ENCODE data around the gene LY6G6C.
"Not testable (repeated sequence)": the region's sequence is repeated elsewhere in the genome, so short reads cannot be mapped to it uniquely, and the experiment has no call there.

Gene LY6G6C

DNA sequence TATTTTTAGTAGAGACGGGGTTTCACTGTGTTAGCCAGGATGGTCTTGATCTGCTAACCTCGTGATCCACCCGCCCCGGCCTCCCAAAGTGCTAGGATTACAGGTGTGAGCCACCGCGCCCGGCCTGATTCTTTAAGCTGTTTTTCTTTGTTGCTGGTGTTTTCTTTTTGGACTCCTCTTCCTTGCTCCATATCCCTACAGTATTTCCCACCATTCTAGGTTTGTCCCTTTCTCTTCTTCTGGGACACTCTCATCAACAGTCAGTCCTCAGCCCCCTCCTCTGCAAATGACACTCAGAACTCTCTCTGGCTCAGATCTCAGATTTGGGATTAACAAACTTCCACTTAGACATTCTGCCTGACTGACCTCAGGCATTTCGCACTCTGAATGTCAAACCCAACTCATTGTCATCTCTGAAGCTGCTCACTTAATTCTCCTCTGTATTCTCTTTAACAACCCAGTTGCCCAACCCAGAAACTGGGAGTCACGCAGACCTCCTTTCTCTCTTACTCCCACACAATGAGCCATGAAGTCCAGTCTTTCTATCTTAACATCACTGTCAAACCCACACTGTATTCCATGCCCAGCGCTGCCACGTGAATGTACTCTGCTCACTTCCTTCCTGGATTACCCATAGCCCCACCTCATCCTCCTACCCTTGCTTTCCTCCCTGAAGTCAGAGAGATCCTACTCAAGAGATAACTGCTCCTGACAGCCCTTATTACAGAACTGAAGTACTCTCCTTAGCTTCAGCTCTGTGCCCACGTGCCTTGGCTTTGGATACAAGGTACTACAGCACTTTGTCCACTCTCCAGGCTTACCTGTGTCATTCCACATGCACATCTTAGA lies 4.2 kb upstream of the LY6G6C start:
- no peak for DNase-seq

DNA sequence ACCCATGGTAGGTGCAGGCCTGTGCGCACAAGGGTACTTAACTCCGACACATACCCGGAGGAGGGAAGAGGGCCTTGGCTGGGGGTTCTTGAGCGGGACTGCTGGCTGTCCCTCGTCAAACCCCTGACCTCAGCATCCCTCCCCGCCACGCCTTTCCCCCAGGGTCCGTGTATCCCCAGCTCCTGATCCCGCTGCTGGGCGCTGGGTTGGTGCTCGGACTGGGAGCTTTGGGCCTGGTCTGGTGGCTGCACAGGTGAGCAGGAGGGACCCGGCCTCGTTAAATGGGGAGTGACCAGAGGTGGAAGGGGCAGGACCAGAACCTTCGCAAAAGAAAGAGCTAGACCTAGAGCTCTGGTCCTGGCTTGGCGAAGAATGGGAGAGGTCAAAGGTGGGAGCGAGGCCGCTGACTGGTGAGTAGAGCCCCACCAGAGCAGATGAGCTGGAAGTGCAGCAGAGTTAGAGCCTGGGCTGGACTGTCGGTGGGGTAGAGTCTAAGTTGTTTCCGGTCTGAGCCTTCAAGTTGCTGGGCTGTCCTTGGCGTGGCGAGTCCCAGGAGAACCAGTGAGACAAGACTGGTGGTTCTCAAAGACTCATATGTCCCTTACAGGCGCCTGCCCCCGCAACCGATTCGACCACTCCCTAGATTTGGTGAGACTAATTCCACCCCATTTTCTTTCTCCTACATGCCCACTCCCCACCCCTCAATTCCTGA lies 2.6 kb upstream of the LY6G6C start:
- no peak for DNase-seq

DNA sequence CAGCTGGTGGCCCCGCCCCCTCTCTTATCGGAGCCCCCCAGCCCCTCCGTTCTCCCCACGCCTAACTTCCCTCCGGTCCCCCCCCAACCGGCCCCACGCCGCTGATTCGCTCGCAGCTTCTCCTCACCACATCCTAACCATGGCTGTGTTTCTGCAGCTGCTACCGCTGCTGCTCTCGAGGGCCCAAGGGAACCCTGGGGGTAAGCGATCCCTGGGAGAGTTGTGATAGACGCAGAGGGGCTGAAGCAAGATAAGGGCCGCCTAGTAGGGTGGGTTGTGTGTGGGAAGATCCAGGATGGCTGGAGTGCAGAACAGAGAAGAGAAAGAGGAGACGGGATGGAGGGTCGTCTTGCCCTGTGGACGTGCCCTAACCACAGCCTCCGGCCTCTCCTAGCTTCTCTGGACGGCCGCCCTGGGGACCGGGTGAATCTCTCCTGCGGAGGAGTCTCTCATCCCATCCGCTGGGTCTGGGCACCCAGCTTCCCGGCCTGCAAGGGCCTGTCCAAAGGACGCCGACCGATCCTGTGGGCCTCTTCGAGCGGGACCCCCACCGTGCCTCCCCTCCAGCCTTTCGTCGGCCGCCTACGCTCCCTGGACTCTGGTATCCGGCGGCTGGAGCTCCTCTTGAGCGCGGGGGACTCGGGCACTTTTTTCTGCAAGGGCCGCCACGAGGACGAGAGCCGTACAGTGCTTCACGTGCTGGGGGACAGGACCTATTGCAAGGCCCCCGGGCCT lies 1.9 kb upstream of the LY6G6C start, which contains the start of gene MPIG6B:
Gene MPIG6B (plus strand): TSS at position 129 of the 735 bp plus-strand sequence. CDS start 11 bp downstream, at position 140.
- no peak for DNase-seq

- no peak for DNase-seq
These were observed 627 bp upstream of the LY6G6C start for GRCh38 chr6:31722173-31722572.

DNA sequence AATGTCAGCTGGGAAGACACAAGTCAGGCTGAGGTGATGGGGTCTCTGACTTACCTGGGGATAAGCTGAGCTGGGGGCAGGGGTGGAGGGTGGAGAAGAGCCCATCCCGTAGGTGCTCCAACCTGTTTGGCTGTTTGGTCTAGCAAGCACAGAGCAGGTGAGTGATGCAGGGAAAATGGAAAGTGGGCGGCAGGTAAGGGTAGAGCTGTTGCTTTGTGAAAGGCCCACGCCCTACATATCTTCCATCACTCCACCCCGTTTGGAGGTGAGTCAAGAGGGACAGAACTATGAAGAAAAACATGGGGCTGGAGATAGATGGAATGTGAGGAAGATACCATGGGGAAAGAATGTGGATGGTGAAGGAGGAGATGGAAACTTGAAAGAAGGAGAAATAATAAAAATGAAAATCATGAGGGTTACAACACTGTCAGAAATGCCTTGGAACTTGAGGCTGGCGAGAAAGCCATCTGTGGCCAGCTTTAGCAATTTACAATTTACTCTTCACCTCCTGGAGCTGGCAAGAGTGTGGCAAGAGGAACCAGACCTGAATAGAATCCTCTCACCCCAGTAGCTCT lies 1.3 kb downstream of the LY6G6C start:
- DNase-seq, result no peak

DNA sequence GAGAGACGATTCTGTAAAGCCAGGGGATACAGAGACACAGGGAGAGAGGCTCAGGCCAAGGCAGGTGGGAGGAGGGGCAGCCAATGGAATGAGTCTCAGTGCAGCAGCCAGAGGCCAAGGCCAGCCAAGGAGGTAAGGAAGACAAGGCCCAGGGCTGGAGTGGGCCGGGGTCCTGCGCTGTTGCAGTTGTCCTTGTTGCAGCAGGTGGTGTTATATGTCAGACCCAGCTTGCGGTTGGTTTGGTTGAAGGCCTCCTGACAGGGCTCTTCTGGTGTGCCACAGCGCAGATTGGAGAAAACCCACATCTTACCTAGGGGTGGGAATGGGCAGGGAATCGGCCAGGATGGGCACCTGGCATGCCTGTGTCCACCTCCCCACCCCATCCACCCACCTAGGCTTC lies 2.5 kb downstream of the LY6G6C start:
- no peak for DNase-seq

- DNase-seq, result no peak
These were observed 3.3 kb downstream of the LY6G6C start for GRCh38 chr6:31718265-31718664.

DNA sequence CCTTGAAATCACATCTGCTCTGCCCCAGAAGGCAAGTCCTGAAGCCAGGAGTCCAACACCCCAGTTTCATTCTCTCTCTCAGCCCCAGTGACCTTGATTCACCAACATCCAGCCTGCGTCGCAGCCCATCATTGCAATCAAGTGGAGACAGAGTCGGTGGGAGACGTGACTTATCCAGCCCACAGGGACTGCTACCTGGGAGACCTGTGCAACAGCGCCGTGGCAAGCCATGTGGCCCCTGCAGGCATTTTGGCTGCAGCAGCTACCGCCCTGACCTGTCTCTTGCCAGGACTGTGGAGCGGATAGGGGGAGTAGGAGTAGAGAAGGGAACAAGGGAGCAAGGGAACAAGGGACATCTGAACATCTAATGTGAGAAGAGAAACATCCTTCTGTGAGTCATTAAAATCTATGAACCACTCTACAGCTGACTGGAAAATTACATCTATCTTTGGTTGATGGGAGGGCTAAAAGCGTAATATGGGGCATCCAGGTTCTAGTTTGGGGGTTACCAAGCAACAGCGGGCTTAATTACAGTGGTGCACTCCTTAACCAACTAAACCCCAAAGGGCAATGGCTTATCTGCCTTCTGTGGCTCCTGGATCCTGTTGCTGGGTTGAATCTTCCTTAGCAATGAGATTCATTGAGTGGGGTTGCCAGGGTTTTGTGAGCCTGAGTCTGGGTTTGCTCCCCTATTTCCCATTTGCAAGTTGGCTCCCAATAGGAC lies 3.9 kb downstream of the LY6G6C start:
- no peak for DNase-seq

DNA sequence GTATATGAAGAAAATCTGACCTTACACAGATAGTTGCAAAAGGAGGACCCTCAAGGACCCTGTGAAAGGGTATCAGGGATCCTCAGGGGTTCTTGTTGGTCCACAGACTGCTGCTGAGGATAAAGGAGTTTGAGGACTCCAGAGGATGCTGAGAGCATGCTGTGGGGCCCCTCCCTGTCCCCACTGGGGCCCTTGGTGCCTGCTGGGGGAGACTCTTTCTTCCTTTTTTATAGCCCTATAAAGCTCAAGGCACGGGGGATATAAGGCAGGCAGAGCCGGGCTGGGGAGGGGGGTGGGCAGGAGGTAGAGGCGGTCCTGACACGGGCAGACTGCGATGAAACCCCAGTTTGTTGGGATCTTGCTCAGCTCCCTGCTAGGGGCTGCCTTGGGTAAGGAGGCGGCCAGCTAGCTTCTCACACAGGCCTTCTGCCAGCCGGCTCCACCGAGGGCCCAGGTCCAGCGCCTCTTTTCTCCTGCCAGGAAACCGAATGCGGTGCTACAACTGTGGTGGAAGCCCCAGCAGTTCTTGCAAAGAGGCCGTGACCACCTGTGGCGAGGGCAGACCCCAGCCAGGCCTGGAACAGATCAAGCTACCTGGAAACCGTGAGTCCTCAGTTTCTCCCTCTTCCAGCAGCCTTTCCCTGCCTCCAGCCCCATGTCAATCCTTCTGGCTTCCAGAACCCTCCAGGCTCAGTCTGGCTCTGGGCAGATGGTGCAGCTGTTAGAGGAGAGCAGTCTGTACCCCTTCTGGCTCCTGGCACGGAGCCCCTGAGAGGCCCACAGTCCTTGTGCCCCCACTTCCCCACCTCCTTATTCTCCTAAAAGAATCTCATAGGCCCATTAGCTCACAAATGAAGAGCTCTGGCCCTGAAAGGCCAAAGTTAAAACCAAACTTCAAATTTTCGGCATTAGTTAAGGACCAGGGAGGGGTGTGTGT lies 6.3 kb downstream of the LY6G6C start, which contains the start of gene LY6G6D:
Gene LY6G6D (plus strand): TSS at position 327 of the 937 bp plus-strand sequence. CDS start 8 bp downstream, at position 335.
- no peak for DNase-seq

DNA sequence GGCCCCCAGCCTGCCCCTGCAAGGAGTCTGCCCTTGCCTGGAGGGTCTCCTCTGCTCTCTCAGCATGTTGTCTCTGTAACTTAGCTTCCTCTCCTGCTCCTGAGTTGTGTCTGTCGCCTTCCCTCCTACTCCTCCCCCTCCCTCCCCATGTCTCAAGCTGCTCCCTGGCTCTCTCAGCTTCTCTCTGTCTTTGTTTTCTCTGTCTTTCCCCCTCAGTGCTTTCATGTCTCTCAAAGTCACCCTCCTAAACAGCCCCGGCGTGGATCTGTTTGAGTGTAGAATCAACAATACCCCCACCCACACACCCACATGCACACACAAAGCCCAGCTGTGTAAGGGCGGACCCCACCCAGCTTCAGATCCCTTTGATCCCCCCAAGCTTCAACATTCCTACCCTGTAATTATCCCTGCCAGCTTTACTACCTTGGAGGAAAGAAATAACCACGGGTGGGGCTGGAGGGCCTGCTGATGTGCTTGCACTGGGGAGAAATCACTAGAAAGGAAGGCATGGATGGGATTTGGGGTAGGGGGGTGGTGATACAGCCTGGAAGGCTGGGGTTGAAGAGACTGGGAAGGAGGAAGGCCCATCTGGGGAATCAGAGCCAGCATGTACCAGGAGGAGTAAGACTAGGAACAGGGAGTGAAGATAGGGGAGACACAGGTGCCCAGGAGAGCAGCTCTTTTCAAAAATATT lies 7.4 kb downstream of the LY6G6C start:
- no peak for DNase-seq

- no peak for DNase-seq
These were observed 8.1 kb downstream of the LY6G6C start for GRCh38 chr6:31713465-31713864.

GRCh38 chr6:31712296-31712695 lies 9.2 kb downstream of the LY6G6C start:
- no peak for DNase-seq

- no peak for DNase-seq
These were observed 10.3 kb downstream of the LY6G6C start for GRCh38 chr6:31711233-31711632.

DNA sequence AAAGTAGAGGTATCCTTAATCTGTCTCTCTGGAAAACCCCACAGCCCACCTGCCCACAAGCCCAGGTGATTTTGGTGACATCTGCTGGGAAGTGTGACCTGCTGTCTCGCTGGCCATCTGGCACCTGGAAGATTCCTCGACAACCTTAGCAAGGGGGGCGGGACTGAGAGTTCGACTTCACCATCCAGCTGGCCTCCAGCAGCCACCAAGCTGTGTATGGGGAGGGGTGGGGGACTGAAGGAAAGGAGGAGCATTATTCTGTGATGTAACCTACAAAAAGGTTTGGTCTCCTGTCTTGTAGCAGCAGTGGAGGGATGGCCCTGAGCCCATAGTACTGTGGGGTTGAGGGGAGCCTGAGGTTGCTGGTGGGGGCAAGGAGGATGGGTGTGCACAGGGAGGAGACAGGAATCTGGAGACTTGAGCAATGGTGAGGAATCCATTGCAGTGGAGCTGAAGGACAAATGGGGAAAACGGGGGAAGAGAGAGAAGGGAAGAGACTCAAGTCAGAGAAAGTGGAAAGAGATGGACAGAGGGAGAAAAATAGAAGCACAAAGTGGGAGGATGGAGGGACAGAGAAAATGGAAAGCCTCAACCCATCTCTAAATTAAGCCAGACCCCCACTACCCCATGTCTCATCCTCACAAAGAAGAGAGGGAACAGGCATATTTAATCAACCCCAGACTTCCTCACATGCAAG lies 10.9 kb downstream of the LY6G6C start:
- DNase-seq, result no peak

GRCh38 chr6:31709157-31709556 lies 12.4 kb downstream of the LY6G6C start:
- not testable (repeated sequence) for DNase-seq

DNA sequence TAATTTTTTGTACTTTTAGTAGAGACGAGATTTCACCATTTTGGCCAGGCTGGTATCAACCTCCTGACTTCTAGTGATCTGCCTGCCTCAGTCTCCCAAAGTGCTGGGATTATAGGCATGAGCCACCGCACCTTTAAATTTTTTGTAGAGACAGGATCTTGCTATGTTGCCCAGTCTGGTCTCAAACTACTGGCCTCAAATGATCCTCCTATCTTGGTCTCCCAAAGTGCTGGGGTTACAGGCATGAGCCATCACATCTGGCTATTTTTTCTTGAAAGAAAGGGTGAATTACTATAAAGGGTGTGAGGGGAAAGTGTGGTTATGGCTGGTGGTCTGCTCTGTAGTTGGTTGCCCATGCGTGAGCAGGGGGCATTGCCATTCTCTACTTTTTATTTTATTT lies 13.3 kb downstream of the LY6G6C start:
- DNase-seq, result no peak

GRCh38 chr6:31707701-31708100 lies 13.8 kb downstream of the LY6G6C start:
- no peak for DNase-seq

DNA sequence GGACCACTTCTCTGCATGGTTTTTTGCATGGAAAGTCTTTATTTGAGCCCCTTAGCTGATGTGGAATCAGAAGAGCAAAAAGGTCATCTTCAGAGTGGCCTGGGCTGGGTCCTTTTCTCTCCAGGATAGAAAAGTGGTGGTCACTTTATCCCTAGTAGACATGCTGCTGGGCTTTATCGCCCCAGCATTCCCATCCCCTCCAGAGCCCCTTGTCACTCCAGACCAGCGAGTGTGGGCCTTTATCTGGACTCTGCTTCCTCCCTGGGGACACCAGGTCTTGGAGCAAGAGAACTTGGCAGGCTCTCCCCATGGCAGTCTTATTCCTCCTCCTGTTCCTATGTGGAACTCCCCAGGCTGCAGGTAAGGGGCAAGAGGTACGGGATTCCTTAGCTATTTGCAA lies 14.9 kb downstream of the LY6G6C start, which contains the start of gene LY6G6F:
Gene LY6G6F (plus strand): TSS at position 268 of the 400 bp plus-strand sequence. CDS start 41 bp downstream, at position 309.
- no peak for DNase-seq

DNA sequence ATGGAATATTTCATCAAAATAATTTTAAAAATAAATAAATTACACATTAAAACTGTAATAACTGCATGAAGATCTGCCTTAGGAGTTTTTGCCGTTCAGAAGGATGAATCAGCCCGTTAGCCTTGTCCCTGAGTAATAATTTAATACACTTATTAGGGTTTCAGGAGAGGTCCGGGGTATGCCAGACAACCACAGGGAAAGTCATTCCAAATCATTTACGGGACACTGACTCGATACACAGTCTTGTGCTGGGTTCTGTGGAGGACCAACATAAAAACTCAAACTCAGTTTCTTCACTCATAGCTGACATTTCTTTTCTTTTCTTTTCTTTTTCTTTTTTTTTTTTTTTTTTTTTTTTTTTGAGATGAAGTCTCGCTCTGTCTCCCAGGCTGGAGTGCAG lies 15.6 kb downstream of the LY6G6C start:
- no peak for DNase-seq
